ENCODE measurements around the gene ORC1. TPM values are rescaled to one million over a fixed set of nuclear protein-coding genes. Genes with fewer than 3 reads are reported as not detected.

Gene ORC1
- 0.38 TPM for total RNA-seq

- DNase-seq (ENCODE audit: low spot score) = peak; percentile 96
- peak; percentile 98 for ATAC-seq
These were observed at the start of gene ORC1, which contains the start of gene PRPF38A for GRCh38 chr1:52404116-52404974. Gene ORC1 (minus strand): TSS chr1:52404423. CDS start chr1:52402223, 2,200 bp downstream. Gene PRPF38A (plus strand): TSS chr1:52404602. CDS start chr1:52404750, 148 bp downstream.

DNA sequence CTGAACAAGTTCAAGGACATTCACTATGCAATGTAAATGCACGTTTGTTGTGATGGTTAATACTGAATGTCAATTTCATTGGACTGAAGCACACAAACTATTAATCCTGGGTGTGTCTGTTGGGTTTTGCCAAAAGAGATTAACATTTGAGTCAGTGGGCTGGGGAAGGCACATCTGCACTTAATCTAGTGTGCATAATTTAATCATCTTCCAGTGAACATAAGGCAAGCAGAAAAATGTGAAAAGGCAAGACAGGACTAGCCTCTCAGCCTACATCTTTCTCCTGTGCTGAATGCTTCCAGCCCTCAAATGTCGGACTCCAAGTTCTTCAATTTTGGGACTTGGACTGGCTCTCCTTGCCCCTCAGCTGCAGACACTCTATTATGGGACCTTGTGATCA, 40.2 kb upstream of the ORC1 start:
- ATAC-seq = no peak
- DNase-seq (ENCODE audit: low spot score) = no peak

GRCh38 chr1:52439976-52440375, 35.8 kb upstream of the ORC1 start:
- DNase-seq (ENCODE audit: low spot score) (no peak), ATAC-seq (no peak)

GRCh38 chr1:52436817-52437216, 32.6 kb upstream of the ORC1 start:
- ATAC-seq (no peak), DNase-seq (ENCODE audit: low spot score) (no peak)

GRCh38 chr1:52435650-52436049, 31.4 kb upstream of the ORC1 start:
- ATAC-seq (no peak), DNase-seq (ENCODE audit: low spot score) (no peak)

DNA sequence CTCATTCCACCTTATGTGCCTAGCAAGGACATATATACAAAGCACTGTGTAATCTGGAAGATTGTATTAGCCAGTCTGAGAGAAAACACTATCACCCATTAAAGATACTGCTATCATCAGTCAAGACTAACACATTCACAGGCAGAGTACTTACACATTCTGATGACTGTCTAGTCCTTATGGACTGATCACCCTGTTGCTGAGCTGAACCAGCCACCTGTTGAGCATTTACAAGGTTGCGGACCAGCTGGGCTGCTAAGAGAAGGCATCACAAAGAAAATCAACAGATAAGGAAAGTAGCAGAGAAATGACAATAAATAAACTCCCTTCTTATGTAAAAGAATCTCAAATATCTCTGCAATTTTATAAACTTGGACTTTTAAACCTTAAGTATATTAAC, 31.0 kb upstream of the ORC1 start:
- no peak for ATAC-seq
- DNase-seq (ENCODE audit: low spot score) = no peak

- ATAC-seq = no peak
- no peak for DNase-seq (ENCODE audit: low spot score)
These were observed 28.6 kb upstream of the ORC1 start for GRCh38 chr1:52432807-52433206.

GRCh38 chr1:52427152-52427551, 22.9 kb upstream of the ORC1 start:
- no peak for ATAC-seq
- no peak for DNase-seq (ENCODE audit: low spot score)

GRCh38 chr1:52426371-52426770, 22.1 kb upstream of the ORC1 start:
- ATAC-seq = no peak

GRCh38 chr1:52424813-52425212, 20.6 kb upstream of the ORC1 start:
- DNase-seq (ENCODE audit: low spot score) (no peak), ATAC-seq (no peak)

More at GRCh38 chr1:52426371-52426770, 22.1 kb upstream of the ORC1 start:
- no peak for DNase-seq (ENCODE audit: low spot score)

- DNase-seq (ENCODE audit: low spot score) = no peak
- no peak for ATAC-seq
These were observed 20.0 kb upstream of the ORC1 start for GRCh38 chr1:52424231-52424636.

GRCh38 chr1:52423771-52424170, 19.5 kb upstream of the ORC1 start:
- DNase-seq (ENCODE audit: low spot score) (no peak), ATAC-seq (no peak)

DNA sequence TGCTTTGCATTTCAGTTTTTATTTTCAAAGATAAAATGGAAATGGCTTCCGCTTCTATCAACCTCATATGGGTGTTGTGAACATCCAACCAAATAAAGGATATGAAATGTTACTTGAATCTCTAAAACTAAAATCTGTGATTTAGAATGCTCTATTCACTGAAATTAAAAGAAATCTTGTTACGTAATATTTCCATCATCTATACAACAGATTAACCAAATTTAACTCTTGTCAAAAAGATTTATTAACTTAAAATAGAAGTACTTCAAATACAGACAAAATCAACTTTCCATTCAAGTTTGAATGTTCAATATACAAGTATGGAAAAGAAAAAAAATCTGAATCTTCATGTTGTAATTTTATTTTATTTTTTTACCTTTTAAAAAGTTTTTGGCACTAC, 18.8 kb upstream of the ORC1 start:
- DNase-seq (ENCODE audit: low spot score) (no peak), ATAC-seq (no peak)

- ATAC-seq (no peak), DNase-seq (ENCODE audit: low spot score) (no peak)
These were observed 16.5 kb upstream of the ORC1 start for GRCh38 chr1:52420713-52421112.

- ATAC-seq = no peak
- no peak for DNase-seq (ENCODE audit: low spot score)
These were observed 12.6 kb upstream of the ORC1 start for GRCh38 chr1:52416811-52417210.

DNA sequence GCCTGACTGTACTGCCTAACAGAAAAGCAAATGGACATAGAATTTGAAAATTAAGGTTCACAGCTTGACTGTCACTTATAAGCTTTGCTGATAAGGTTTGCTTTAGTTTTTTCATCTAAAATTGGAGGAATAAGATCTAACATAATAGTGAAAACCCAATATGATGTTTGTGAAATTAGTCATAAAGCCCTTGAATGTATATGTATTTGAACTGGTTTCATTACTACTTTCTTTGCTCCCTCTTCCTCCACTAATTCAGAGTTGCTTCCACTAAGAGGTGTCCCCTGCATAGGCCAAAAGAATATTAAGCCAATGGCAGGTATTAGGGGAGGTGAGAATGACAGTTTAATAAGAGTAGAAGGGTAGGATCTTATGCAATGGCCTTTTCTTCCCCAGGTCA, 10.7 kb upstream of the ORC1 start:
- ATAC-seq (no peak), DNase-seq (ENCODE audit: low spot score) (no peak)

- ATAC-seq (no peak), DNase-seq (ENCODE audit: low spot score) (no peak)
These were observed 9.3 kb upstream of the ORC1 start for GRCh38 chr1:52413410-52413989.

- ATAC-seq (no peak), DNase-seq (ENCODE audit: low spot score) (no peak)
These were observed 734 bp upstream of the ORC1 start for GRCh38 chr1:52404975-52405338.

- ATAC-seq = no peak
- DNase-seq (ENCODE audit: low spot score) = no peak
These were observed 582 bp downstream of the ORC1 start for GRCh38 chr1:52403566-52404115.

- peak; percentile 10 for ATAC-seq
- DNase-seq (ENCODE audit: low spot score) = no peak
These were observed 1.4 kb downstream of the ORC1 start for GRCh38 chr1:52402860-52403240.

DNA sequence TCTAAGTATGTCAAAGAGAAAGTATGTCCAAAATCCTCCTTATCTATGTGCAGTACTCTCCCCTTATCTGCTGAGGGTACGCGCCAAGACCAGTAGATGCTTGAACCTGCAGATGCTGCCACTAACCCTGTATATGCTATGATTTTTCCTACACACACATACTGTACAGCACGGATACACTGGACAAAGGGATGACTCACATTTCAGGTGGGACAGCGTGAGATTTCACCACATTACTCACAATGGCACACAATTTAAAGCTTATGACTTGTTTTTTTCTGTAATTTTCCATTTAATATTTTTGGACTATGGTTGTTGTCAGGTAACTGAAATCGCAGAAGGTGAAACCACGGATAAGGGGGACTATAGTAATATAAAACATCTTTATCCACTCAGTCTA, 4.1 kb downstream of the ORC1 start:
- no peak for ATAC-seq
- DNase-seq (ENCODE audit: low spot score) = no peak

GRCh38 chr1:52399629-52400028, 4.6 kb downstream of the ORC1 start:
- DNase-seq (ENCODE audit: low spot score) (no peak), ATAC-seq (no peak)
